CD14-positive monocyte (primary cell): ENCODE data around the gene ZFP36L1. TPM values are rescaled to one million over a fixed set of nuclear protein-coding genes. Genes with fewer than 3 reads are reported as not detected.

Source experiments
- DNase-seq, 3 donors: peaks; one replicate each; pipeline ENCODE4 v3.0.0-alpha.2; 2011 to 2022
- H2AFZ ChIP-seq: 2 replicates; pipeline ENCODE4 v1.6.0; 2012; ENCODE audit warnings: mild to moderate bottlenecking, low read depth, low read length, inconsistent platforms; ENCODE audit not compliant: insufficient read depth, poor library complexity, severe bottlenecking
- H3K27ac ChIP-seq, 2 donors: 1 replicate in 1 of 2; 2 replicates in 1 of 2; pipeline ENCODE4 v1.5.1; 2012 to 2013; ENCODE audit warnings: low read length in 2 of 2, control low read depth in 1 of 2, inconsistent platforms in 1 of 2, low read depth in 1 of 2, mild to moderate bottlenecking in 1 of 2
- H3K27me3 ChIP-seq, 2 donors: one replicate each; pipeline versions ENCODE4 v1.6.0 to v1.6.1; 2011 to 2013; ENCODE audit warnings: low read length in 2 of 2; ENCODE audit not compliant: control insufficient read depth in 2 of 2, insufficient read depth in 2 of 2
- H3K36me3 ChIP-seq, 2 donors: replicated peaks in 1 of 2; 1 replicate in 1 of 2; 2 replicates in 1 of 2; pipeline versions ENCODE4 v1.5.1 to v1.6.1; 2012 to 2013; ENCODE audit warnings: low read length in 2 of 2, control low read depth in 1 of 2, inconsistent platforms in 1 of 2, mild to moderate bottlenecking in 1 of 2; ENCODE audit not compliant: insufficient read depth in 2 of 2, control insufficient read depth in 1 of 2
- H3K4me1 ChIP-seq, 2 donors: 1 replicate in 1 of 2; 2 replicates in 1 of 2; pipeline versions ENCODE4 v1.5.1 to v1.6.1; 2012 to 2013; ENCODE audit warnings: low read length in 2 of 2, control low read depth in 1 of 2, inconsistent platforms in 1 of 2, mild to moderate bottlenecking in 1 of 2, moderate library complexity in 1 of 2; ENCODE audit not compliant: insufficient read depth in 2 of 2, control insufficient read depth in 1 of 2
- H3K4me2 ChIP-seq: replicated peaks from 2 replicates; pipeline ENCODE3; 2012; ENCODE audit warnings: low read length, moderate library complexity, mild to moderate bottlenecking; ENCODE audit not compliant: poor library complexity, severe bottlenecking; ENCODE audit errors: extremely low read depth
- H3K4me3 ChIP-seq, 3 experiments: fragments of 200-600 bp in 1 of 3; sonication (generic) in 1 of 3; replicated peaks in 1 of 3; 1 replicate in 2 of 3; 2 replicates in 1 of 3; pipeline ENCODE4 v1.5.1; 2011 to 2013; ENCODE audit warnings: low read length in 3 of 3, mild to moderate bottlenecking in 3 of 3, control low read depth in 2 of 3, low read depth in 2 of 3, inconsistent platforms in 1 of 3, moderate library complexity in 1 of 3
- H3K79me2 ChIP-seq: 2 replicates; pipeline ENCODE4 v1.6.0; 2012; ENCODE audit warnings: mild to moderate bottlenecking, control low read depth, inconsistent platforms, low read length, moderate library complexity; ENCODE audit not compliant: insufficient read depth
- H3K9ac ChIP-seq: 2 replicates; pipeline ENCODE4 v1.6.0; 2017; ENCODE audit warnings: low read length, mild to moderate bottlenecking; ENCODE audit not compliant: insufficient read depth, poor library complexity, severe bottlenecking
- H3K9me3 ChIP-seq, 2 donors: replicated peaks in 1 of 2; 1 replicate in 1 of 2; 2 replicates in 1 of 2; pipeline versions ENCODE4 v1.5.1 to v1.6.1; 2012 to 2013; ENCODE audit warnings: low read length in 2 of 2, control low read depth in 1 of 2; ENCODE audit not compliant: control insufficient read depth in 1 of 2, insufficient read depth in 1 of 2
- H4K20me1 ChIP-seq: 2 replicates; pipeline ENCODE4 v1.6.0; 2012; ENCODE audit warnings: mild to moderate bottlenecking, low read length, control low read depth, moderate library complexity; ENCODE audit not compliant: insufficient read depth
- H3K27ac Mint-ChIP-seq, 7 donors: one replicate each; pipeline ENCODE4 v1.8.0; 2020; ENCODE audit warnings: mild to moderate bottlenecking in 7 of 7, mixed read lengths in 7 of 7, moderate library complexity in 6 of 7, inconsistent platforms in 2 of 7
- H3K27me3 Mint-ChIP-seq, 3 donors: one replicate each; pipeline ENCODE4 v1.8.0; 2021 to 2022; ENCODE audit warnings: low read depth in 3 of 3, mild to moderate bottlenecking in 3 of 3, mixed read lengths in 3 of 3, moderate library complexity in 3 of 3, inconsistent platforms in 1 of 3
- H3K36me3 Mint-ChIP-seq, 2 donors: one replicate each; pipeline ENCODE4 v1.8.0; 2020; ENCODE audit warnings: mixed read lengths in 2 of 2, inconsistent platforms in 1 of 2, mild to moderate bottlenecking in 1 of 2
- H3K4me1 Mint-ChIP-seq: one replicate; pipeline ENCODE4 v1.8.0; 2020; ENCODE audit warnings: mild to moderate bottlenecking, mixed read lengths
- H3K4me3 Mint-ChIP-seq, 2 donors: one replicate each; pipeline ENCODE4 v1.8.0; 2020; ENCODE audit warnings: mild to moderate bottlenecking in 2 of 2, mixed read lengths in 2 of 2, moderate library complexity in 1 of 2
- H3K9me3 Mint-ChIP-seq, 7 donors: one replicate each; pipeline ENCODE4 v1.8.0; 2020 to 2022; ENCODE audit warnings: mixed read lengths in 7 of 7, mild to moderate bottlenecking in 6 of 7, moderate library complexity in 6 of 7, inconsistent platforms in 2 of 7
- WGBS: methylation state at CpG from one replicate; pipeline ENCODE4 v1.1.5; 2013; ENCODE audit warnings: missing lambda C conversion rate; ENCODE audit not compliant: insufficient coverage; 5-methylcytosine and 5-hydroxymethylcytosine counted together
- intact Hi-C, 2 donors: fragments of 100-400 bp; cut with micrococcal nuclease; formaldehyde crosslinking; loops; one replicate each; pipeline versions ENCODE4 v1.15.0 to v1.15.1; 2023
- polyA plus RNA-seq, 3 donors: library from polyadenylated mRNA; depleted of rRNA in 1 of 3; unstranded in 2 of 3; stranded (reverse) in 1 of 3; fragments of 300-500 nt in 2 of 3; fragments of >200 nt in 1 of 3; fragmentation: Illumina TruSeq in 2 of 3; gene quantifications; 1 replicate in 2 of 3; 2 replicates in 1 of 3; pipeline ENCODE4 v1.2.3, GENCODE V29; 2012 to 2021
- TF ChIP-seq, protein P1 (sequence below): fragments of 200-600 bp; IDR thresholded peaks from one replicate; pipeline ENCODE4 v1.8.0; 2022; ENCODE audit warnings: antibody characterized with exemption, mild to moderate bottlenecking

ZFP36L1 gene
- polyA plus RNA-seq, 3 donors, result 151 to 934 (median 185) TPM

DNA sequence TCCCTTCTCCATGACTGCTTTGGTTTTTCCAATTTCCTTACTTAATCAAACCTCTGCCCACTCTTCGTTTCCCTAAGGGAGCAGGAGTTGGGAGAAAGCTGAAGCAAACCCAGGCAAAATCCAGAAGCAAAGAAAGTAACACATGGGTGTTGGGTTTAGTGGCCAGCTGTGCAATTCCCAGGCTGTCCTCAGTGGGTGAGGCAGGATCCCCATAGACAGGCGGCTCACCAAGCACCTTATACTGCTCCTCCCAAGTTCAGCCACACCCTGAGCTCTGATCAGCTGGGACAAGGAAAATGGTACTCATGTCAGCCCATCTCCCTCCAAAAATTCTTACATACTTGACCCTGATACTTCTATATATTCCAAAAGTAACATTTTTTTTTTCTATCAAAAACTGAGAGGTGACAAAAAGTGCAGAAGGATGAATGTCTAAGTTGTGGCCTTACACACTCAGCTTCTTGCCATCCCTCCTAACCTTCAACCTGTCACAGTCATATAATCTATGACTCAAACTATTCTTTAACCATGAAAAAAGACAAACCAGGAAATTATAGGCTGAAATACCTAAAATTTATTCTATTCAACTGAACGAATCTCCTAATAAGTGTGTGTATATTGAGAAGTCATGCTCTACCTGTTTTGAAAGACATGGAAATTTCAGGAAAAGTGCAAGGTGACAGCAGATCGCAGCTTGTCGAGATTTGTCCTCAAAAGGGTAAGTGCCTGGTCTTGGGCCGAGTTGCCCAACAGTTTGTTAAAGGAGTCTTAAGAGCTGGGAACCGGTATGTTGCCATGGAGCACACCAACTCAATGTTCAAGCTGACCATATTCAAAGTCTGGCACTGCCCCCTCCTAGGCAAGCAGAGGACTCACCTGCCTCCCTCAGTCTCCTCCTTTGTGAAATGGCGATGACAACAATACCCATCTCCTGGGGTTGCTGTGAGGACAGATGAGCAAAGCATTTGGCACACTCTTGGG, 17.6 kb upstream of the ZFP36L1 start:
- Histone ChIP-seq H3K27ac (no peak overlapping the region), H3K79me2 (peaks cover 3% of the 10 kb centered on the region), H3K4me1 (peaks cover 38 to 44% of the 10 kb centered on the region in 2 donors), H4K20me1 (no peaks in the 10 kb centered on the region), H3K36me3 (no peaks in the 10 kb centered on the region), H3K9ac (no peak overlapping the region), H2AFZ (no peak overlapping the region), H3K9me3 (no peaks in the 10 kb centered on the region), H3K4me2 (no peak overlapping the region), H3K27me3 (no peaks in the 10 kb centered on the region), H3K4me3 (no peak overlapping the region)
- intact Hi-C loops, result no loop called here
- H3K27ac Mint-ChIP-seq, result no peak overlapping the region
- 100% methylated on average over 3 of the region's 8 CpGs for WGBS
- peaks cover 0 to 2% (median 0%) of the 10 kb centered on the region in 7 donors for H3K9me3 Mint-ChIP-seq
- H3K36me3 Mint-ChIP-seq, result peaks cover 5 to 8% of the 10 kb centered on the region in 2 donors
- no peak overlapping the region for H3K4me3 Mint-ChIP-seq
- peaks cover 4 to 7% (median 5%) of the 10 kb centered on the region in 3 donors for H3K27me3 Mint-ChIP-seq
- no peak for DNase-seq
- H3K4me1 Mint-ChIP-seq, result peaks cover 46% of the 10 kb centered on the region
- TF ChIP-seq, protein P1, sequence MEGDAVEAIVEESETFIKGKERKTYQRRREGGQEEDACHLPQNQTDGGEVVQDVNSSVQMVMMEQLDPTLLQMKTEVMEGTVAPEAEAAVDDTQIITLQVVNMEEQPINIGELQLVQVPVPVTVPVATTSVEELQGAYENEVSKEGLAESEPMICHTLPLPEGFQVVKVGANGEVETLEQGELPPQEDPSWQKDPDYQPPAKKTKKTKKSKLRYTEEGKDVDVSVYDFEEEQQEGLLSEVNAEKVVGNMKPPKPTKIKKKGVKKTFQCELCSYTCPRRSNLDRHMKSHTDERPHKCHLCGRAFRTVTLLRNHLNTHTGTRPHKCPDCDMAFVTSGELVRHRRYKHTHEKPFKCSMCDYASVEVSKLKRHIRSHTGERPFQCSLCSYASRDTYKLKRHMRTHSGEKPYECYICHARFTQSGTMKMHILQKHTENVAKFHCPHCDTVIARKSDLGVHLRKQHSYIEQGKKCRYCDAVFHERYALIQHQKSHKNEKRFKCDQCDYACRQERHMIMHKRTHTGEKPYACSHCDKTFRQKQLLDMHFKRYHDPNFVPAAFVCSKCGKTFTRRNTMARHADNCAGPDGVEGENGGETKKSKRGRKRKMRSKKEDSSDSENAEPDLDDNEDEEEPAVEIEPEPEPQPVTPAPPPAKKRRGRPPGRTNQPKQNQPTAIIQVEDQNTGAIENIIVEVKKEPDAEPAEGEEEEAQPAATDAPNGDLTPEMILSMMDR, result no peak

- TF ChIP-seq, protein P1, result no peak
- DNase-seq, result no peak
- H3K9ac ChIP-seq, result no peak overlapping the region
- Mint-ChIP-seq H3K9me3 (peaks cover 0 to 7% (median 5%) of the 10 kb centered on the region in 7 donors), H3K36me3 (peaks cover 5 to 8% of the 10 kb centered on the region in 2 donors), H3K27ac (no peak overlapping the region), H3K27me3 (peaks cover 4 to 7% (median 5%) of the 10 kb centered on the region in 3 donors), H3K4me1 (peaks cover 37% of the 10 kb centered on the region), H3K4me3 (no peak overlapping the region)
- H3K36me3 ChIP-seq, result no peaks in the 10 kb centered on the region
- H3K4me1 ChIP-seq, result peaks cover 28 to 35% of the 10 kb centered on the region in 2 donors
- H3K4me3 ChIP-seq, result no peak overlapping the region
- intact Hi-C loops, result no loop called here
- peaks cover 4 to 6% of the 10 kb centered on the region in 2 donors for H3K9me3 ChIP-seq
- WGBS, result 100% methylated on average over 1 of the region's 4 CpGs
- H3K79me2 ChIP-seq, result no peaks in the 10 kb centered on the region
- no peak overlapping the region for H3K4me2 ChIP-seq
- no peaks in the 10 kb centered on the region for H3K27me3 ChIP-seq
- H3K27ac ChIP-seq, result no peak overlapping the region
- no peaks in the 10 kb centered on the region for H4K20me1 ChIP-seq
- no peak overlapping the region for H2AFZ ChIP-seq
Observed at GRCh38 chr14:68809524-68809923, 16.7 kb upstream of the ZFP36L1 start.
